Measurements from ENCODE around the gene KIF1B.

DNA sequence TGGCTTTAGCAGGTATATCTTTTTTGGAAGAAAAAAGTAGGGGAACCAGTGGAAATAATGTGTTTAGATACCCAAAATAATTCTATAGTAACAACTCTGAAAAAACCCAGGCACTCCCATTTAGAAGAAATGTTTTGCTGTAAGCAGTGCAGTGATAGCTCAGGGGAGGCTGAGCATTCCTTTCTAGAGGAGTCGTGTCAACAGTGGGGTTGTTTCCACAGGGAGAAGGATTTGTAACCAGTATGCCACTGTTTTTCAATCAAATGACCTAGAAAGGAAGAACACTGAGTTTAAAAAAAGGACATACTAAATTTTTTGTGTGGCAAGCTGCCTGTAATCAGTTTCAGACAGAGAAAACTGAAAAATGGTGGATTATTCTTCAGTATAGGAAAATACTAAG, 190.9 kb downstream of the KIF1B start:
- TF ChIP-seq POLR2AphosphoS5 (IDR thresholded peaks at IDR 0.05; ENCODE audit: borderline replicate concordance, low read depth, low read length) (no peak), EZH2 (IDR thresholded peaks at IDR 0.05) (no peak)
